Smooth muscle cell (in vitro differentiated cells): ENCODE results near the gene DPP4. TPM values are rescaled to one million over a fixed set of nuclear protein-coding genes. Genes with fewer than 3 reads are reported as not detected.

Source experiments
- DNase-seq: peaks from one replicate; lab custom pipeline; 2025; ENCODE audit not compliant: unreplicated experiment; lab: John Stamatoyannopoulos, UW
- H2AFZ ChIP-seq: fragments of 200-600 bp; sonication (generic); 2 replicates; pipeline ENCODE4 v1.6.0; 2016; ENCODE audit warnings: antibody characterized with exemption, low read depth, mild to moderate bottlenecking
- H3F3A ChIP-seq: fragments of 200-600 bp; sonication (generic); 2 replicates; pipeline ENCODE4 v1.6.0; 2017; ENCODE audit warnings: antibody characterized with exemption, low read depth
- H3K27ac ChIP-seq: fragments of 200-600 bp; sonication (generic); 2 replicates; pipeline ENCODE4 v1.5.1; 2016; ENCODE audit warnings: low read depth, mild to moderate bottlenecking
- H3K27me3 ChIP-seq: fragments of 200-600 bp; sonication (generic); 2 replicates; pipeline ENCODE4 v1.6.1; 2016; ENCODE audit warnings: low read depth, mild to moderate bottlenecking
- H3K36me3 ChIP-seq: fragments of 200-600 bp; sonication (generic); 2 replicates; pipeline ENCODE4 v1.5.1; 2016; ENCODE audit warnings: low read depth
- H3K4me1 ChIP-seq: fragments of 200-600 bp; sonication (generic); 2 replicates; pipeline ENCODE4 v1.5.1; 2016; ENCODE audit warnings: low read depth
- H3K4me2 ChIP-seq: fragments of 200-600 bp; sonication (generic); 2 replicates; pipeline ENCODE4 v1.6.0; 2016; ENCODE audit warnings: mild to moderate bottlenecking
- H3K4me3 ChIP-seq: fragments of 200-600 bp; sonication (generic); 2 replicates; pipeline ENCODE4 v1.5.1; 2016; ENCODE audit warnings: mild to moderate bottlenecking
- H3K79me2 ChIP-seq: fragments of 200-600 bp; sonication (generic); 2 replicates; pipeline ENCODE4 v1.6.0; 2016; ENCODE audit warnings: low read depth, mild to moderate bottlenecking
- H3K9ac ChIP-seq: fragments of 200-600 bp; sonication (generic); 2 replicates; pipeline ENCODE4 v1.6.0; 2016; ENCODE audit warnings: low read depth
- H3K9me3 ChIP-seq: fragments of 200-600 bp; sonication (generic); replicated peaks from 2 replicates; pipeline ENCODE4 v1.5.1; 2016; ENCODE audit warnings: low read depth
- H4K20me1 ChIP-seq: fragments of 200-600 bp; sonication (generic); 2 replicates; pipeline ENCODE4 v1.6.0; 2016; ENCODE audit warnings: low read depth
- WGBS: methylation state at CpG from one replicate; pipeline ENCODE4 v1.1.7; 2016; ENCODE audit warnings: low lambda C conversion rate; 5-methylcytosine and 5-hydroxymethylcytosine counted together
- polyA plus RNA-seq: library from polyadenylated mRNA; unstranded; fragments of >200 nt; fragmentation: Nextera tagmentation; extraction: Ambion mirVana; gene quantifications from 2 replicates; pipeline ENCODE4 v1.2.1, GENCODE V29; 2016
- total RNA-seq: library from RNA; depleted of rRNA; stranded (reverse); fragments of >200 nt; gene quantifications from 2 replicates; pipeline ENCODE4 v1.2.3, GENCODE V29; 2014
- TF ChIP-seq, protein P1 (sequence below): fragments of 200-600 bp; sonication (generic); IDR thresholded peaks from 2 replicates; pipeline ENCODE4 v1.5.1; 2017; ENCODE audit warnings: borderline replicate concordance, mild to moderate bottlenecking, antibody characterized with exemption; ENCODE audit not compliant: insufficient read depth, poor library complexity, severe bottlenecking

Gene DPP4
- total and polyA plus RNA-seq, 2 experiments from 2014 or later: 17.6 to 32.0 TPM

DNA sequence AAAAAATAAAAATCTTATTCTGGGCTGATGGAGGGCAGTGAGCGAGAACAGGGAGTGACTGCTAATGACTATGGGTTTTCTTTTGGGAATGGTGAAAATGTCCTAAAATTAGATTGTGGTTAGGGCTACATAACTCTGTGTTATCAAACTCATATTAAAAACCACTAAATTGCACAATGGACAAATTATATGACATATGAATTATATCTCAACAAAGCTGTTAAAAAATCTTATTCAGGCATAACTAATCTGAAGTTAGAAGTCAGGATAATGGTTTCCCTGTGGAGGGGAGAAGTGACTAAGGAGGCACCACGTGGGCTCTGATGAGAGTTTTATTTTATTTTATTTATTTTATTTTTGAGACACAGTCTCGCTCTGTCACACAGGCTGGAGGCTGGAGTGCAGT lies 32.1 kb upstream of the DPP4 start:
- Histone ChIP-seq H2AFZ (no peak overlapping the region), H3K27ac (no peak overlapping the region), H3K4me2 (no peak overlapping the region), H3K27me3 (no peaks in the 10 kb centered on the region), H3K36me3 (no peaks in the 10 kb centered on the region), H3K9me3 (no peaks in the 10 kb centered on the region), H3K4me1 (no peaks in the 10 kb centered on the region), H3K4me3 (no peak overlapping the region), H4K20me1 (no peaks in the 10 kb centered on the region), H3K9ac (no peak overlapping the region), H3K79me2 (no peaks in the 10 kb centered on the region), H3F3A (no peaks in the 10 kb centered on the region)
- no peak for DNase-seq
- TF ChIP-seq, protein P1, sequence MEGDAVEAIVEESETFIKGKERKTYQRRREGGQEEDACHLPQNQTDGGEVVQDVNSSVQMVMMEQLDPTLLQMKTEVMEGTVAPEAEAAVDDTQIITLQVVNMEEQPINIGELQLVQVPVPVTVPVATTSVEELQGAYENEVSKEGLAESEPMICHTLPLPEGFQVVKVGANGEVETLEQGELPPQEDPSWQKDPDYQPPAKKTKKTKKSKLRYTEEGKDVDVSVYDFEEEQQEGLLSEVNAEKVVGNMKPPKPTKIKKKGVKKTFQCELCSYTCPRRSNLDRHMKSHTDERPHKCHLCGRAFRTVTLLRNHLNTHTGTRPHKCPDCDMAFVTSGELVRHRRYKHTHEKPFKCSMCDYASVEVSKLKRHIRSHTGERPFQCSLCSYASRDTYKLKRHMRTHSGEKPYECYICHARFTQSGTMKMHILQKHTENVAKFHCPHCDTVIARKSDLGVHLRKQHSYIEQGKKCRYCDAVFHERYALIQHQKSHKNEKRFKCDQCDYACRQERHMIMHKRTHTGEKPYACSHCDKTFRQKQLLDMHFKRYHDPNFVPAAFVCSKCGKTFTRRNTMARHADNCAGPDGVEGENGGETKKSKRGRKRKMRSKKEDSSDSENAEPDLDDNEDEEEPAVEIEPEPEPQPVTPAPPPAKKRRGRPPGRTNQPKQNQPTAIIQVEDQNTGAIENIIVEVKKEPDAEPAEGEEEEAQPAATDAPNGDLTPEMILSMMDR: no peak
- 62% methylated on average over 3 of the region's 3 CpGs for WGBS

DNA sequence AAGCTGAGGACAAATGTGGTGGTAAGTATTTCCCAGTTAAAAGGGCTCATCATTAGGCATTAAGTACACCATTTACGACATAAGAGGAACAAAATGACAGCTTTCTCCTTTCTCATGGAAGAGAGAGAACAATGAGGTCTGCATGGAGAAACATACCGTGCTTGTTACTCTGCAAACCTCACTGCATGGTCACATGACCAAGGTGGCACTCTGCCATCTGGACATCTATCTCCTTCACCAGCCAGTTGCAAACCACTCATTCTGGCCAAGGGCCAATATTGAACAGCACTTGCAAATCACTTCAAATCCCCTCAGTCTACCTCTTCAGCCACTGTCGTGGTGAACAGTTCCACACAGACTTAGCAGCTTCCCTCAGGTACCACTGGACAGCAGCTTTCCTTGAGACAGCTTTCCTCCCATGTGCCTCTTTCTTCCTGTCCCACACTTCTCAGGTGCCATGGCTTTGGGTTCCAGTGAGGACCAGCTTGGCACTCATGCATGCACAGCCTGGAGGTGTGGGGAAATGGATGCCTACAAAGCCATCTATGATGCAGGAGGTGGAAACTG lies 29.5 kb upstream of the DPP4 start:
- Histone ChIP-seq H3K27me3 (no peaks in the 10 kb centered on the region), H3F3A (no peaks in the 10 kb centered on the region), H3K9ac (no peak overlapping the region), H3K27ac (no peak overlapping the region), H4K20me1 (no peaks in the 10 kb centered on the region), H3K4me3 (no peak overlapping the region), H3K79me2 (no peaks in the 10 kb centered on the region), H2AFZ (no peak overlapping the region), H3K36me3 (no peaks in the 10 kb centered on the region), H3K9me3 (no peaks in the 10 kb centered on the region), H3K4me2 (no peak overlapping the region), H3K4me1 (no peaks in the 10 kb centered on the region)
- 83% methylated on average over 3 of the region's 3 CpGs for WGBS
- TF ChIP-seq, protein P1: no peak
- no peak for DNase-seq

DNA sequence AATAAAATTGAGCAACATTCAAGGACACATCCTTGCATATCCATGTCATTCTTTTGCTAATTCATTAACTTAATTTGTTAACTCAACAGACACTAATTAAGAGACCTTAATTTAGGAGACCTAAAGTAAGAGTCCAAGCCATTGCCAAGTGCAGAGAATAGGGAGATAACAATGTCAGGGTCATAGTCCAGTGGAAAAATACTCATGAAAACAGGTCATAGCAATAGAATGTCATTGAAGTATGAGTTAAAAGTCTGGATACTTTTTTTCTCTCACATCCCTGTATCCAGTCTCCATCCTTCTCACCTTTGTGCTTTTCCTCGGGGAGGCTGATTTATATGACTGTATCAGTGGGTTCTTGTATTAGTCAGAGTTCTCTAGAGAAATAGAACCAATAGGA lies 26.6 kb upstream of the DPP4 start:
- no peak overlapping the region for H3K9ac ChIP-seq

More for the DNA sequence above, 26.6 kb upstream of the DPP4 start:
- no peaks in the 10 kb centered on the region for H3K36me3 ChIP-seq
- no peak overlapping the region for H3K27ac ChIP-seq
- no peak for DNase-seq
- no peak overlapping the region for H2AFZ ChIP-seq
- no peaks in the 10 kb centered on the region for H3K4me1 ChIP-seq
- TF ChIP-seq, protein P1: no peak
- no peaks in the 10 kb centered on the region for H4K20me1 ChIP-seq
- no peaks in the 10 kb centered on the region for H3K27me3 ChIP-seq
- WGBS: 85% methylated on average over 1 of the region's 1 CpG
- no peak overlapping the region for H3K4me2 ChIP-seq
- no peak overlapping the region for H3K4me3 ChIP-seq
- H3K79me2 ChIP-seq: no peaks in the 10 kb centered on the region
- H3K9me3 ChIP-seq: no peaks in the 10 kb centered on the region
- H3F3A ChIP-seq: no peaks in the 10 kb centered on the region
